Right lung (tissue), 5 donors: Measurements from ENCODE around the gene SIRPD. TPM values are rescaled to one million over a fixed set of nuclear protein-coding genes. Genes with fewer than 3 reads are reported as not detected.
"Not testable (repeated sequence)": the region's sequence is repeated elsewhere in the genome, so short reads cannot be mapped to it uniquely, and the experiment has no call there.

Experiments
- DNase-seq, 2 donors: peaks; one replicate each; pipeline ENCODE4 v3.0.0-alpha.2; 2013
- polyA plus RNA-seq, 5 donors: library from polyadenylated mRNA; unstranded; fragments of 120-200 nt; gene quantifications; one replicate each; pipeline versions ENCODE4 v1.2.1 to v1.2.3, GENCODE V29; 2013; ENCODE audit warnings: inconsistent platforms in 1 of 5, low replicate concordance in 1 of 5; ENCODE audit not compliant: insufficient read length in 5 of 5, insufficient read depth in 1 of 5

The SIRPD gene
- polyA plus RNA-seq, 5 donors, result 0.09 TPM; not detected in 4

DNA sequence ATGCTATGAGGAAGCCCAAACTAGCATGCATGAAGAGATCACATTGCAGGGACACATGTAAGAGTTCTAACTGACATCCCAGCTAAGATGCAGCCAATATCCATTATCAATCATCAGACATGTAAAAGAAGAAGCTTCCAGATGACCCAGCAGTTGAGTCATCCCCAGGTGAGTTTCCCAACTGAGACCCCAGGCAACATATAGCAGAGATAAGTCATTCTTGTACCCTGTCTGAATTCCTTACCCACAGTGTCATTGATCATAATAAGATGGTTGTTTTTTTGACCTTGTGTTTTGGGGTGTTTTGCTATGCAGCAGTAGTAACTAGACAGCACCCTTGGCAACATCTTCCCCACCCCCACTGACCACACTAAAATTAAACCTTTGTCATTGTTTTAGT is 18.9 kb downstream of the SIRPD start:
- DNase-seq, result no peak

DNA sequence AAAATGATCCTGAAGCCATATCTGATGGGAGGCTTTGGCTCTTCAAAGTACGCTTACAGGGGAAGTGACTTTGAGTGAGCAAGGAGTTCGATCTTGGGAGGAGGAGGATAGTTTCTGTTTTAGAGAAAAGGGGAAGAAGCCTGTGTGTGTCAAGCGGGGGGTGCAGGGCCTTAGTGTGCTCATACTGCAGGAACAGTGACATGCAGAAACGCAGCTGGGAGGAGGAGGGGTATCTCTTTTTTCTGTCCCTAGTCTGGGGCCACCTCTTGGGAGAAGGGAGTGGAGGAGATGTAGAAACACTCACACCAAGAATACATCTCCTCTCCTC is 19.8 kb downstream of the SIRPD start:
- DNase-seq, result no peak

DNA sequence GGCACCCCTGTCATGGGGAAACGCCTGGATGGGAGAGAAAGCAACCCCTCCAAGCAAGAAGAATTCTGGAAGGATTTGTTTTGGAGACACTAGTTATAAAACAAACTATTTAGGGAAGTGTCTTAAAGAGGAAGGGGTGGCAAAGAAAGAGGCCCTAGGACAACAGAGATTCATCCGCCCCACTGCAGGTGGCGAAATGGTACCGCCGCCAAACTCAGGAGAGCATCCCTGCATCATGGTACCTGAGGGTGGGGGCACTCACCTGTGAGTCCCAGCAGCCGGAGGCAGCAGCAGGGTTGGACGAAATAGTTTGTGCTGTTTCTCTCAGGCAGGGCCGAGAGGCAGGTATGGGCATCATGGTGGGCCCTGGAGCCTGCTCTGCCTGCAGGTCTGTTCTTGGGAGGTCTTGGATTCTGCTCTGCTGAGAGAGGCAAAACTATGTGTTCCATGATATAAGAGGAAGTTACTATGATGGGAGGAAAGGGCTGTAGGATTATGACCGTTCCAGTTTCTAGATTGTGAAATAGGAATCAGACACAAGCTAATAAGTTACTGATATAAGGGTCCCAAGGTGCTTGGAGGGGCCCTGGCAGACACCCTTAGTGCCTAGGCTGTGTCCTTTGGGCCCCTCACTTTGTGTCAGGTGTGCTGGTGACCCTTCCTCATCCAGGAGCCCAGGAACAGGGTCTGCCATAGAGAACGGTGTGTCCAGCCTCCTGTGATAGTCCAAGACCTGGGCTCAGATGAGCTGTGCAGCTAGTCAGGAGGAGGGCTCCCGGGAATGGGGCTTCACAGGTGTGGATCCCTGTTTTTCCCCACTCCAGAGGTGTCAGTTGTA is 20.4 kb downstream of the SIRPD start:
- no peak for DNase-seq

DNA sequence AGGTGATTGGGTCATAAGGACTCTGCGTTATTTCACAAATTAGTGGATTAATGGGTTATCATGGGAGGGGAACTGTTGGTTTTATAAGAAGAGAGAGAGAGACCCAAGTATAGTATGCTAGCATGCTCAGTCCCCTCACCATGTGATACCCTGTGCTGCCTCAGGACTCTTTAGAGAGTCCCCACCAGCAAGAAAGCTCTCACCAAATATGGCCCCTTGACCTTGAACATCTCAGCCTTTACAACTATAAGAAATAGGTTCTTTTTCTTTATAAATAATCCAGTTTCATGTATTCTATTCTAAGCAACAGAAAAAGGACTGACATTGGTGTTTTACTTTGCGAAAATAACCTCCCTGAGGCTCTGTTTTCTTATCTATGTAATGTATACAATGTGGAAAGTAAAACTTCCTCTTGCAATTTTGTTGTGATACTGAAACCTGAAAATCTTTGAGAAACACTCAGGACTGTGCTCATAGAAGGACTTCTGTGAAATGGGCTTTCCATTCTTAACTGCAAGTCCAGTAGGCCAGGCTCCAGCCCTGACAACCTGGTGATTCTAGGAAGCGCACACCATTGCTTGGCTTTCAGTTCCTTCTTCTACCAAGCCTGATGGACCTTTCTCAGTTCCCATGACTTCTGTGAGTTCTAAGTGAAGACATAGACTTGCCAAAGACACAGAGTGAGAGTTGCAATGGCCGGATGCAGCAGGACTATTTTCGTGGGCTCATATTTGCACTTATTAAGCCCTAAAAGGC is 21.9 kb downstream of the SIRPD start:
- DNase-seq, result no peak

DNA sequence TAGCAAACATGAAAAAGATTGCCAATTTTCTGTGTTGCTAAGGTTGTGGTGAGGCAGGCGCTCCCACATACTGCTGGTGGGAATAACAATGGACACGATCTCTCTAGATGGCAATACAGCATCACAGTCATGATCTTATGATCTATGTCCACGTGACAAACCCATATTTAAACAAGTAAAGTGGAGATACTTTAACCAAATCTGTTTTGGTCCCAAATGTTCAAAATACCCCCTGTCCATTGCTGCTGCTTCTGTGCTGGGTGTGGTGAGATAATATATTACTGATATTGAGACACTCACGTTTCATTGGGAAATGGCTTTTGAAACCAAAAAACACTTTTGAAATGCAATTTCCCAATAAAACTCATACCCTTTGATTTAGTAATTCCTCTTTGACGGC is 23.0 kb downstream of the SIRPD start:
- DNase-seq, result no peak

DNA sequence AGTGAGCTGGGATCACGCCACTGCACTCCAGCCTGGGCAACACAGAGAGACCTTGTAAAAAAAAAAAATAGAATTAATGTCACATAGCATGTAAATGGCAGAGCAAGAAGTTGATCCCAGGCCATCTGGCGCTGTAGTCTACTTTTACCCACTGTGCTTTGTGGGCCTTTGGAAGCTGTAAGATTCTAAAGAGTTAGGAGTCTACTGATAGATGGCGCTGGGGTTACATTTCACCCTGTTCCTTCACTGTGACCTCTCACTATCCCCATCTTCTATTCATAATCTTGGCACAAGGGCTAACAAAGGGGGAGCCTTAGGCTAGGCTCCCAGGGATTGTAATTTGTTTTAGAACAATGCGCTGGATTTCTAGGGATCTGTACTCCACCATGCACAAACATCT is 24.4 kb downstream of the SIRPD start:
- DNase-seq, result no peak

DNA sequence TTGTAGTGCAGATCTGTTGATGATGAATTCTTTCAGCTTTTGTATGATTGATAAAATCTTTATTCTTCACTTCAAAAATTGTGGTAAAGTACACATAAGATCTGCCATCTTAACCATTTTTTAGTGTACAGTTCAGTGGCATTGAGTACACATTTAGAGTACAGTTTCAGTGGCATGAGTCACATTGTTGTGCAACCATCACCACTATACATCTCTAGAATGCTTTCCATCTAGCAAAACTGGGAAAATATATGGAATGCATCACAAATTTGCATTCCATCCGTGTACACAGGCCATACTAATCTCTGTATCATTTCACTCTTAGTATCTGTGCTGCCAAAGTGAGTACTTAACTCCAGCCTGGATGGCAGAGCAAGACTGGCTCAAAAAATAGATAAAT is 28.7 kb downstream of the SIRPD start:
- no peak for DNase-seq

DNA sequence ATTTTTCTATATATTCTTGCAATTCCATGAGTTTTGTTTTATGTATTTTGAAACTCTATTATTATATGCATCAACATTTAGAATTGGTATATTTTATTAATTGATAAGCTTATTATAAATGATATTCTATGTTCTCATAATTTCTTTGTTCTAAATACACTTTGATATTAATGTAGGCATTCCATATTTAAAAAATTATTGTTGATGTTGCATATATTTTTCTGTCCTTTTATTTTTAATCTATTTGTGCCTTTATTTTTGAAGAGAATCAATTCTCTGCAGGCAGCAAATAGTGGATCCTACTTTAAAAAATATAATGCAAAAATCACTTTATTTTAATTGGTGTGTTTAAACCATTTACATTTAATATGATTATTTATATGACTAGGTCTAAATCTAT is 29.6 kb downstream of the SIRPD start:
- no peak for DNase-seq

DNA sequence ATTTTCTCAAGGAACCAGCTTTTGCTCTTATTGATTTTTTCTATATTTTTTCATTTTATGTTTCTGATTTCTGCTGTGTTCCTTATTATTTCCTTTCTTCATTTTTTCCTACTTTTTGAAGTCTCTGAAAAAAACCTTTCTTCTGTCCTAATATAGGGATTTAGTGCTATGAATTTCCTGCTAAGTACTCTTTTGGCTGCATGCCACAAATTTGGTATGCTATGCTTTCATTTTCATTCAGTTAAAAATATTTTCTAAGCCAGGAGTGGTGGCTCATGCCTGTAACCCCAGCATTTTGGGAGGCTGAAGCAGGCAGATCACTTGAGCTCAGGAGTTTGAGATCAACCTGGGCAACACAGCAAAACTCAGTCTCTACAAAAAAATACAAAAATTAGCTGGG is 30.6 kb downstream of the SIRPD start:
- DNase-seq, result no peak

DNA sequence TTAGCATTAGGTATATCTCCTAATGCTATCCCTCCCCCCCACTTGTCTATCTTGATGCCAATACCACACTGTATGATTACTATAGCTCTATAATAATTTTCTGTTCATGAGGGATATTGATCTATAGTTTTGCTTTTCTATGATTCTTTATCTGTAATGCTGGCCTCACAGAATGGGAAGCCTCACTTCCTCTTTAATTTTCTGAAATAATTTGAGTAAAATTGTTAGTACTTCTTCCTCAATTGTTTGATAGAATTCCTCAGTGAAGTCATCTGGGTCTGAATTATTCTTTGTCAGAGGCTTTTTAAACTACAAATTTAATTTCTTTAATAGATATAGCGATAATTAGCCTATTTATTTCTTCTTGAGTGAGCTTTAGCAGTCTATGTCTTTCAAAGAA is 31.2 kb downstream of the SIRPD start:
- no peak for DNase-seq

DNA sequence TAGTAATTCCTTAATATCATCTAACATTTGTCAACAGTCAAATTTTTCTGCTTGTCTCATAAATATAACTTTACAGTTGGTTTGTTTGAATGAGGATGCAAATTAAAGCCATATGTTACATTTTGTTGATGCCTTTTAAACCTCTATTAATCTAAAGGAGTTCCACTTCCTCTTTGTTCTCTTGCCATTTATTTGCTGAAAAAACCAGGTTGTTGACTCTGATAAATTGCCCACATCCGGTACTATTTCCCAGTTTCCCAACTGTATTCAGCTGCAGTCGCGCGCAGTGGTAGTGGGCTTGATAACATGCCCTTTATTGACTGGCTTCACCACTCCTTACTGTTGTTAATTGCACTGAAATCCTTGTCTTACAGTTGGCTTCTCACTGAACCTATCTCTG is 33.5 kb downstream of the SIRPD start:
- no peak for DNase-seq

DNA sequence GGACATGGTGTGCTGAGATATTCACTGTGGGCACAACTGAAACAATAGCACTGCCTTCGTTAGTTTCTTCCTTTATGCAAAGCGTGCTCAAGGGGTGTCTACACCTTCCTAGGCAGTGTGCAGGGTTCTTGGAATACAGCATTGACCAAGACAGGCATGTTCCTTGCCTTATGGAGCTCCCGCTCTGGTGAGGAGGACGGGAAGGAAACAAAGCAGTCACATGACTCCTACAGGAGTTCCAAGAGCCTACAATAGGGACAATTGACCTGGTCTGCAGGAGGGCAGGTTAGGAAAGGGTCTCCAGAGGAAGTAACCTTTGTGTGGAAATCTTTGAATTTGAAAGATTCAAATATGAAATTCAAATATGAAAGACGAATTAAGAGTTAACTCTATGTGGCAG is 40.5 kb downstream of the SIRPD start:
- DNase-seq, result no peak

DNA sequence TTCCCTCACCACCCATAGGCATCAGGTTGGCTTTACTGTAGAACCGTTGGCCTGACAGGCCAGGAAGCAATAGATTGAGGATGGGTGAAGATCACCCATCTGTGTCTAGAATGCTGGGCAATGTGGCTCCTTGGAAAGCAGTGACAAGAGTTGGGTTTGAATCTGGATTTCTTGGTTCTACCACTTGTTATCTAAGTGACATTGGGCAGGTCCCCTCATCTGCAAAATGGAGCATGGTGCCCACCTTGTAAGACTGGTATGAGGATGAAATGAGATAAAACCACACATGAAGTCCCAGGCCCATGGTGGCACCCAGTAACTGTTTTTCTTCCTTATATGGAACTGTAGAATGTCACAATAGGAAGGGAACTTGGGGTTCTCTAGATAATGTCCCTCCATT is 43.7 kb downstream of the SIRPD start:
- no peak for DNase-seq

DNA sequence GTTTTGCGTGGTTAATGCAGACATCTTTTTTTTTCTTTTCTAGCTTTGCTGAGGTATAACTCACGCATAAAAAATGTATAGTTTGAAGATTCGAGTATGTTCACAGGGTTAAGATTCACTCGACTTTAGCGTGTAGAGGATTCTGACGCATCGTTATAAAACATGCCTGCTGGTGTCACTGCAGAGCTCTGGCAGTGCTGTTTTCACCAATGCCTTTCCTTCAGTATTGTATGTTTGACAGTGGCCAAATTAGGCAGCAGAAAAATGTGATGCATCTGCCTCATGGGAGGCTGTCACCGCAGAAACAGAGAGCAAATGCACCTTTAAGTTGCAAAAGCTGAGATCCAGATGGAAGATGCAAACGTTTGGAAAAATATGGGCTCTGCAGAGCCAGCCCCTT is 48.3 kb downstream of the SIRPD start:
- DNase-seq, result no peak

DNA sequence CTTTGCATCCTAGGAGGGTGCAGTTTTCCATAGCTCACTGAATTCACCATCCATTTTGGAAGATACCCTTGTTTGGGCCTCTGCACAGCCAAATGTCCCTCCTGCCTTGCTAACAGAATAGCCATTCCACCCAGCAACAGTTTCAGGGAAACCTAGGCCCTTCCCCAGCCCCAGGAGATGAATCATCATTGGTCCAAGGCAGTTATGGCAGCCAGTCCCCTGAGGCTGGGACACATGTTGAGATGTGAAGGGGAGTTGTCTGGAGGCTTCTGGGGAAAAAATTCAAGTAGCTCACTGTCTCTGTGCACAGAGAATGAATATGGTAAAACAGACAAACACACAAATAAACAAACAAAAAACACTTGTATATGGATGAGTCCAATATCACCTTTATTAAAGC is 48.9 kb downstream of the SIRPD start:
- DNase-seq, result no peak

DNA sequence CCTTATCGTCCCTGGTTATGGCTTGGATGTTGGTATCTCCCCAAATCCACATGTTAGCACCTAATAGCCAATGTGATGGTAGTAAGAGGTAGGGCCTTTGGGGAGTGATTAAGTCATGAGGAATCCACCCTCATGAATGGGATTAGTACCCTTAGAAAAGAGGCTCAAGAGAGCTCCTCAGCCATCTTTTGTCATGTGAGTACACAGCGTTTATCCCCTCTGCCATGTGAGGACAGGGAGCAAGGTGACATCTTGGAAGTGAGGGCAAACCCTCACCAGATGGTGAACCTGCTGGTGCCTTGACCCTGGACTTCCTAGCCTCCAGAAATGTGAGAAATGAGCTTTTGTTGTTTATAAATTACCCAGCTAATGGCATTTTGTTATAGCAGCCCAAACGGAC is 50.2 kb downstream of the SIRPD start:
- DNase-seq, result no peak

DNA sequence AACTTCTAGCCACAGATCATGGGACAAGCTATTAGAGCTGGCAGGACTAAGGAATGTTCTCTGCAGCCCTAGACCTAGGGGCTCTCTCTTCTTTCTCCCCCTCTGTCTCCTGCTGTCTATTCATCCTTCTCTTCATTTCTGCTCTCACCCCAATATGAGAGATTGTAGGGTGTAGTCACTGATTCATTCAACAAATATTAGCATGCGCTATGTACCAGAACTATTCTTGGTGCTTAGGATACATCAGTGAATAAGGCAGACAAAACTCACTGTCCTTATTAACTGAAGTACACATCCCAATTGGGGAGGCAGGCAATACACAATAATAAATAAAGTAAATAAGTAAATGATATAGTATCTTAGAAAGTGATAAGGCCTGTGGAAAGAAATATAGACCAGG is 51.6 kb downstream of the SIRPD start:
- no peak for DNase-seq

DNA sequence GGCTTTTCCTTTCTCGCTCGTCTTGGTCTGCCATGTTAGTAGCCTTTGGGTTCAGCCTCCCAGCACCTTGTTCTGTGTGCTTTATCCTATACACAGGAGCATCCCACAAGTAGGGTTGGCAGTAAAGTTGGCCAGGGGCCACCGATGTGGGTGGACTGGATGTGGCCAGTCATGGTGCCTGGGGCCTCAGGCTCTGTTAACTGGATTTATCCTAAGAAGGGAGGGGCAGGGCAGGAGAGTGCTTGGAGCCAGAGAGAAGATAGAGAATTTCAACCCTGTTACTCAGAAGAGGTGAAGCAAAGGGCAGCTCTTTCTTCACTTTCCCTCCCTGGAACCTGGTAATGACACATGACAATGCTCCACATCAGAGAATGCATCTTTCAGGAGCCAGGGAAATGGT is 52.1 kb downstream of the SIRPD start:
- no peak for DNase-seq

DNA sequence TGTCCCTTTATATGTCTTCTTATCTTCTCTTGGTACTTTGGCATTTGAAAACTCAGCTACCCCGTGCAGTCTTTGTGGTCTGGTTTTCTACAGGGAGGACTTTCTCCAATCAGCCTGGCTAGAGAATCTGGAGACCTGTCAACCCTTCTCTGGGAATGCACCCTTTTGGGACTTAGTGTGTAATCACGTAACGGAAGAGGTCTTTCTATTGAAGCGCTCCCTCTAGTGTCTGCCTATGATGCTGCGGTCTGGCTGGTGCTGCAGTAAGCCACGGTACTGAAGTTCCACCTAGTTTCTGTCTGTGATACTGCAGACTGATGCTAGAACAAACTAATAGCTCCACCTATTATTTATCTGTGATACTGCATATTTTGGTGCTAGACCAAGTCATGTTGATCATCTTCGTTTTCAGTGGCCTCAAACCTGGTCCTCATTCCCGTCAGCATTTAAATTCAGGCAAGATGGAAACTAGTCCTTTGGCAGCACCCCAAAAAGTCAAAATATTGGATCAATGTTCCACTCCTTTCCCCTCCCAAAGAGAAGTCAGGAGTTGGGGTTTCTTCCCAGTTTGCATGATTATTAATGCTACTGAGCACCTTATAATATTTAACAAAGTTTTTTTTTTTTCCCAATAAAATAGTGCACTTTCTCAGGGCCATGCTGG is 53.8 kb downstream of the SIRPD start:
- peak; percentile 37 to 52 for DNase-seq

DNA sequence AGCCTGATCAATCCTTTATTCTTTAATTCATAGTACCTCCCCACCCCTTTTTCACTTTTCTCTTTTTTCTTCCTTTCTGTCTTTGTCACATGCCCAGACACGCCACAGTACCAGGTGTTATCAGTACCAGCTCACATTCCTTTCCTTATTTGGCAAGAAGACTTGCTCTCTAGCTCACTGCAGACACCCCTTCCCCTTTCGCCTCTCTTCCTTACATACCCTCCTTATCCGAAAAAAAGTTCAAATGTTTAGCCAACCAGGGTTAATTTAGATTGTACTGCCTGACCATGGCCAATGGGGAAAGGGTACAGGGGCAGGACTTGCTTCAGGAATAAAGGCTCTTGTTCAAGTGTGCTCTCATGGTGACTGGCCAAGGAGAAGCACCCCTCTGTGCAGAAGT is 57.0 kb downstream of the SIRPD start:
- no peak for DNase-seq

DNA sequence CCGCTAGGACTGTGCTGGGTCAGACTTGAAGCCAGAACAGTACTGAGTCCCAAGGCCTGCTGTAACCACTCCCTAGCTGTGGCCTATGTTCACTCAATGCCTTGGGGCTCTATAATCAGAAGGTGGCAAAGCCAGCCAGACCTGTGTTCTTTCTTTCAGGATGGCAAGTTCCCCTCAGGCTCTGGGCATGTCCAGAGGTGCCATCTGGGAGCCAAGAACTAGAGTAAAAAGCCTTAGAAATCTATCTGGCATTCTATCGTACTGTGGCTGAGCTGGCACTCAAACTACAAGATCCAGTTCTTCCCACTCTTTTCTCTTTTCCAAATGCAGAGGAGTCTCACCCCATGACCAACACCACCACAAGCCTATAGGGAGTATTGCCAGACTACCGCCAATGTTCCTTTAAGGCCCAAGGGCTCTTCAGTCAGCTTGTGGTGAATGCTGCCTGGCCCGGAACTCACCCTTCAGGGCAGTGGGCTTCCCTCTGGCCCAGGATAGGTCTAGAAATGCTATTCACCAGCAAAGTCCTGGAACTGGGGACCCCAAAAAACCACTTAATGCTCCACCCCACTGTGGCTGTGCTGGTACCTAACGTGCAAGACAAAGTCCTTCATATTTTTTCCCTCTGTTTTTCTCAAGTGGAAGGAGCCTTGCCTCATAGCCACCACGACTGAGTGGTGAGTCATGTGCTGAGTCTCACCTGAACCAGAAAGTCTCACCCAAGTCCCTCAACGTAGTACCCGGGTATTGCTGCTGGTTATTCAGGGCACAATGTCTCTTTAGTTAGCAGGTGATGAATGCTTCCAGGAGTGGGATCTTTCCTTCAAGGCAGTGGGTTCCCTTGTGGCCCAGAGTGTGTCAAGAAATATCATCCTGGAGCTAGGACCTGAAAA is 57.7 kb downstream of the SIRPD start:
- no peak for DNase-seq

DNA sequence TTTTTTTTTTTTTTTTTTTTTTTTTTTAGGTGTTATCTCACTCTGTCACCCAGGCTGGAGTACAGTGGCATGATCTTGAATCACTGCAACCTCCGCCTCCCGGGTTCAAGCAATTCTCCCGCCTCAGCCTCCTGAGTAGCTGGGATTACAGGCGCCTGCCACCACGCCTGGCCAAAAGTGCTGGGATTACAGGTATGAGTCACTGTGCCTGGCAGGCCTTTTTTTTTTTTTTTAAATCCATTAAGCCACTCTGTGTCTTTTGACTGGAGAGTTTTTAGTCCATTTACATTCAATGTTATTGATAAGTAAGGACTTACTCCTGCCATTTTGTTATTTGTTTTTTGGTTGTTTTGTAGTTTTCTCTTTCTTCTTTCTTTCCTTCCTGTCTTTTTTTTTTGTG is 60.1 kb downstream of the SIRPD start:
- not testable (repeated sequence) for DNase-seq
